KOPT-K1 (cell line): ENCODE data around the gene ASTN2.

ENCODE experiments used
- H3K27ac ChIP-seq: fragments of 200-600 bp; sonication (generic); 2 replicates; pipeline ENCODE4 v1.5.1; 2016; ENCODE audit warnings: antibody characterized with exemption, mild to moderate bottlenecking, low read depth, low read length; ENCODE audit not compliant: poor library complexity, severe bottlenecking
- H3K36me3 ChIP-seq: fragments of 200-600 bp; sonication (generic); 2 replicates; pipeline ENCODE4 v1.5.1; 2017; ENCODE audit warnings: antibody characterized with exemption, mild to moderate bottlenecking, low read length, moderate library complexity; ENCODE audit not compliant: insufficient read depth
- H3K9me3 ChIP-seq: fragments of 200-600 bp; sonication (generic); 2 replicates; pipeline ENCODE4 v1.5.1; 2017; ENCODE audit warnings: antibody characterized with exemption, low read length, mild to moderate bottlenecking; ENCODE audit not compliant: insufficient read depth, poor library complexity, severe bottlenecking

ASTN2 gene

GRCh38 chr9:116815835-116816234 is 599.0 kb downstream of the ASTN2 start:
- Histone ChIP-seq H3K27ac (no peak overlapping the region), H3K36me3 (no peaks in the 10 kb centered on the region), H3K9me3 (no peaks in the 10 kb centered on the region)

GRCh38 chr9:116813031-116813300 is 601.9 kb downstream of the ASTN2 start:
- H3K27ac ChIP-seq = no peak overlapping the region
- H3K9me3 ChIP-seq = no peaks in the 10 kb centered on the region
- H3K36me3 ChIP-seq = no peaks in the 10 kb centered on the region

DNA sequence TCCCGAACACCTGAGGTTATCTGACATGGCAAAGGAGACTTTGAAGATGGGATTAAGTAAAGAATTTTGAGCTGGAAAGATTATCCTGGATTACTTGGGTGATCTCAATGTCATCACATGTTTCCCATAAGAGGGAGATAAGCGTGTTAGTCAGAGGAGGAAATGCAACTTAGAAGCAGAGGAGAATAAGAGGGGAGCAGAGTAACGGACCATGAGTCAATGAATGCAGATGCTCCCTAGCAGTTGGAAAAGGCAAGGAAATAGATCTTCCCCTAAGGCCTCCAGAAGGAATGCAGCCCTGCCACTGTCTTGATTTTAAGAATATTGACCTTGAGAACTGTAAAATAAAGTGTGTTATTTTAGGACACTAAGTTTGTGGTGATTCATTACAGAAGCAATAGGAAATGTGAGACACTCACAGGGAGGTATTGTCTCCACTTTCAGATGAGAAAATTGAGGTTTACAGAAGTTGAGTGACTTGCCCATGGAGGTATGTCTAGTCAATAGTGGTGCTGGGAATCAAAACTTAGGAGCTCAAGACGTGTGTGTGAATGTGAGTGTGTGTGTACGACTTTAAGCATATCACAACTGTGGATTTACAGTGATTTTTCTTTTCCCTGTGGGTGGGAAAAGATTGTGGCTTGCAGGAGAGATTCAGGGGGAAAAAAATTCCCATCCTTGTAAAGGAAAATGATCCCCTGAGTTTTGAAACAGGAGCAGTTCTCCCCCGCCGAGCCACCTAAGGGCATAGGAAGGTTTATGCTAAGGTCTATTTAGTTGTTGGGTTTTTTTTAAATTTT is 602.4 kb downstream of the ASTN2 start:
- H3K27ac ChIP-seq = no peak overlapping the region
- no peaks in the 10 kb centered on the region for H3K36me3 ChIP-seq
- no peaks in the 10 kb centered on the region for H3K9me3 ChIP-seq

DNA sequence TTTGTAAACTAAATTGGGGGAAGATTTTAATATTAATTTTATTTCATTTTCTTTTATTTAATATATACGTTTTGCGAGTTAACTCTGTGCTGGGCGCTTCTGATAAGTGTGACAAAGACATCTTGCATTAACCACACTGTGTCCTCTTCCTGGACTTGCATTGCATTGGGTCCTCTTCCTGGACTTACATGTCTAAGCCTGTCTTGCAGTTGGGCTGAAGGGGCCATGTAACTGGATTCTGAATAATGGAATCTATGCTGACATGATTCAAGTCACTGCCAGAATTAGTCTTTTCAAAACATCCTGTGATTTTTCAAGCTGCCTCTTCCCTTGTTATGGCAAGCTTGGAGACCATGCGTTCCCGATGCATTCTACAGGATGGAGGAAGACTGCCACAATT is 605.2 kb downstream of the ASTN2 start:
- Histone ChIP-seq H3K27ac (no peak overlapping the region), H3K36me3 (no peaks in the 10 kb centered on the region), H3K9me3 (no peaks in the 10 kb centered on the region)

DNA sequence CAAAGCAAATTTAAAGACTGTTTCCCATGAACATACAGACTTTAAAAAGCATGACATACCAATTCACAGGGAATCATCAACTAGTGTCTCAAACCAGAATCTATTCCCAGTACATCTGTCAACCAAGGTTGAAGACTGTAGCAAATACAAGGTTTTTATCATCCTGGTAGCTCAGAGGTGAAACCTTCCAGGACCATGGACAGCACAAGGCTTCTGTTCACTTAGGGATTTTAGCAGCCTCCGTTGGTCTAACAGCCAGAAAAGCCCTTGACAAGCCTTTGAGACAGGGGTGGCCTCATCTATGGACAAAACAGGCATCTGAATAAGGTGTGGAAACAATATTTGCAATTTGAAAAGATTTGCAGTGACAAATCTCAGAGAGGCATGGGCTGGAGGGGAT is 608.8 kb downstream of the ASTN2 start:
- H3K27ac ChIP-seq = no peak overlapping the region
- H3K36me3 ChIP-seq = no peaks in the 10 kb centered on the region
- H3K9me3 ChIP-seq = no peaks in the 10 kb centered on the region

- H3K27ac ChIP-seq = no peak overlapping the region
- no peaks in the 10 kb centered on the region for H3K36me3 ChIP-seq
- no peaks in the 10 kb centered on the region for H3K9me3 ChIP-seq
Measured at GRCh38 chr9:116800885-116801284, 614.0 kb downstream of the ASTN2 start.

GRCh38 chr9:116800074-116800473 is 614.8 kb downstream of the ASTN2 start:
- H3K27ac ChIP-seq = no peak overlapping the region
- no peaks in the 10 kb centered on the region for H3K36me3 ChIP-seq
- no peaks in the 10 kb centered on the region for H3K9me3 ChIP-seq

DNA sequence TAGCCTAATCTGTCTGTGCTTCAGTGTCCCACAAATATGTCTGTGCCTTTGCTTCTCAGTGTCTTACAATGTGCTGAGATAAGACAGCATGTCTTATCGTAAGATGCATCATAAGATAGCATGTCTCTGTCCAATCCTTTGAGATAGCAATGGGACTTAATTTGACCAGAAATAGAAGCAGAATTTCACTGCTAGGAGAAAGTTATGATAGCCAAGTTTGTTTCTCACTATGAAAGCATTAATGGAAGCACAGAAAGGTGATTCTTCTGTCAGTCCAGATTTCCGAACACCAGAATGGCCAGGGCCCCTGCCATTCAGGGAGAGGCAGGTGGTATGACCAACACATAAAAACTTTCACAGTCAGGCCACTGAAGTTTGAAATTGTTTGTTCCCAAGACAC is 616.3 kb downstream of the ASTN2 start:
- H3K36me3 ChIP-seq = no peaks in the 10 kb centered on the region
- no peak overlapping the region for H3K27ac ChIP-seq
- no peaks in the 10 kb centered on the region for H3K9me3 ChIP-seq

DNA sequence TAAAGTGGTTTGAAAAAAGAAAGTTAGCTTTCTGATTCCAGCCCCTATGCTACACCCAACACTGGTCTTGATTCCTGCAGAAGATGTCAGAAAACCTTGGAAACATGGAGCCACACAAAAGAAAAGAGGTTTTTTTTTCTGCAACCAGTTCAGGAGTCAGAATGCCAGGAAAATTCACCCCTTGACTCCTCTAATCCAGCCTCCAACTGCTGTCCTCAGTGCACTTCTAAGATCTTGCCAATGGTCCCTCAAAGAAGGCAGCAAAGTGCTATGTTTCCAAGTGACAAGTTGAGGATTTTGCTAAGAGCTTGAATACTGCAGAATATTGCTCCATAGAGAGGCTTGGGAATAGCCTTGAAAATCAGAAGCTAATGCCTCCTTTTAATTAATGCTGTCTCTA is 617.6 kb downstream of the ASTN2 start:
- no peak overlapping the region for H3K27ac ChIP-seq
- H3K36me3 ChIP-seq = no peaks in the 10 kb centered on the region
- H3K9me3 ChIP-seq = no peaks in the 10 kb centered on the region

- Histone ChIP-seq H3K9me3 (no peaks in the 10 kb centered on the region), H3K27ac (no peak overlapping the region), H3K36me3 (no peaks in the 10 kb centered on the region)
Measured at GRCh38 chr9:116796669-116797068, 618.2 kb downstream of the ASTN2 start.

- Histone ChIP-seq H3K27ac (no peak overlapping the region), H3K9me3 (no peaks in the 10 kb centered on the region), H3K36me3 (no peaks in the 10 kb centered on the region)
Measured at GRCh38 chr9:116795821-116796220, 619.0 kb downstream of the ASTN2 start.

DNA sequence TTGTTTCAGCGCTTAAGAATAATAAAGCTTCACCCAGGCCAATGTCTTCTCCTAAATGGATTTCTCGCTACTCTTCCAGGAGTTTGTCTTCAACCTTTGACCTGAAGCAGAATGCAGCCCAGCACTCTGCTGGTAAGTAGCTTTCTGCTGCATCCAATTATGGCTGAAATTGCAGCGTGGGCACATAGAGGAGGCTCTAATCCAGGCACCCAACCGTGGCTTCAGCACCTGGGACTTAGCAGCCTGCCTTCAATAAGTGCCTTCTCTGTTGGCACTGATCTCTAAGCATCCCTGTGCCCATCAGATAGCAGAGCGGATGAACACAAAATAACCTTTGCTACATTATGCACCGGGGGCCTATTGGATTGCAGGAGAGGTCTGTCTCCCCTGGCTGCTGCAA is 622.6 kb downstream of the ASTN2 start:
- H3K36me3 ChIP-seq = no peaks in the 10 kb centered on the region
- no peak overlapping the region for H3K27ac ChIP-seq
- no peaks in the 10 kb centered on the region for H3K9me3 ChIP-seq

DNA sequence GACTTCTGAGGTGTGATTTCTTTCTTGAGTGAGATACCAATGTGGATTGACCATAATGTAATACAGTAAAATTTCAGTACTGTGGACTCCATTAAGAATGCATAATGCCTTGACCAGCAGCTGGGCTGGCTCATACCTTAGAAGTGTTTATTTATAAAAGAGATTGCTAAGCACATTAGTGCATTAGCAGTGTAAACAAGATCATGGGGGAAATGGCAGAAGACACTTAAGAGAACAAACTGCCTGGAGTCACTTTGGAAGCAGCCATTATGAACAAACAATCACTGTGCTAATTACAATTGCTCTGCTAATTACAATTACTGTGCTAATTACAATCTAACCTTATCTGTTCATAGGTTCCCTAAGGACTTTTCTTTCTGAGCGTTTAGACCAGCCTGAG is 623.5 kb downstream of the ASTN2 start:
- Histone ChIP-seq H3K9me3 (no peaks in the 10 kb centered on the region), H3K27ac (no peak overlapping the region), H3K36me3 (no peaks in the 10 kb centered on the region)

DNA sequence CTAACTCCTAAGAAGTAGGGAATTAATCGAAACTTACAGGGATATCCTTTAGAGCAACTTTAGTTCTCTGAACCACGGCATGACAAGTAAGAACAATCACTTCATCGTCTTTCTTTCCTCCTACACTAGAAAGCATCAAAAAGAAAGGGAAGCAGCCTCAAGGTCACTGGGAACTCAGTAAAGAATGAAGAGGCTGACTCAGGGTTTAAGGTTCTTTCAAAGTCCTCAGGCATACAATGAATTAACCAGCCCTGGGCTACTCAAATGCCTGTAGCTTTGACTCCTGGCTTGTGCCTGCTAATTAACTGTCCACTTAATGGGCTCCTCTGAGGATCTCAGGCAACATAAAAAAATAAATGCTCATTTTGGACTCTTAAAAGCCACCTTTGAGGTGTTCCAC is 625.8 kb downstream of the ASTN2 start:
- H3K27ac ChIP-seq = no peak overlapping the region
- H3K36me3 ChIP-seq = no peaks in the 10 kb centered on the region
- H3K9me3 ChIP-seq = no peaks in the 10 kb centered on the region

DNA sequence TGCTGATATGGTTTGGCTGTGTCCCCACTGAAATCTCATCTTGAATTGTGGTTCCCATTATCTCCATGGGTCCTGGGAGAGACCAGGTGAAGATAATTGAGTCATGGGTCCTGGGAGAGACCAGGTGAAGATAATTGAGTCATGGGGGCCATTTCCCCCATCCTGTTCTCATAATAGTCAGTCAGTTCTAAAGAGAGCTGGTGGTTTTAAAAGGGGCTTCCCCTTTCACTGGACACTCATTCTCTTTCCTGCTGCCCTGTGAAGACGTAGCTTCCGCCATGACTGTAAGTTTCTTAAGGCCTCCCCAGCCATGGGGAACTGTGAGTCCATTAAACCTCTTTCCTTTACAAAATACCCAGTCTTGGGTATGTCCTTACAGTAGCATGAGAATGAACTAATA is 628.1 kb downstream of the ASTN2 start:
- Histone ChIP-seq H3K9me3 (no peaks in the 10 kb centered on the region), H3K27ac (no peak overlapping the region), H3K36me3 (no peaks in the 10 kb centered on the region)

DNA sequence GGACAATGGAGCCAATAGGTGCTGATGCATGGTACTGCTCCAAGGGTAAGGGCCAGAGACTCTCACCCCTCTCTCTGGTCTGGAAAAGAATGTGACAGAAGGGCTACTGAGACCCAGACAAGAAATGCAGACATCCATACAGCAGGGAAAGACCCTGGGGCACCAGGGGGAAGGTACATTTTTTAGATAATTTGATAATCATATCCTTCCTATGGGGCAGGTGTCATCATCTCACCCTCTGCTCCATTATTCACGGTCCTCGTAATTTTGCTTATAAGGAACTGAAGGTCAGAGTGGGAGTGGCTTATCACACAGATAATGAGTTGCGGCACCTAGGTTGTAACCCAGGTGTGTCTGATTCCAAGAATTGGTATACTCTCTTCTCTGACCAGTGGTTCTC is 637.7 kb downstream of the ASTN2 start:
- Histone ChIP-seq H3K36me3 (no peaks in the 10 kb centered on the region), H3K27ac (no peak overlapping the region), H3K9me3 (no peaks in the 10 kb centered on the region)
